Islet of Langerhans (tissue), 1 donor: Measurements from ENCODE around the gene MRPL18.
"Not testable (repeated sequence)": the region's sequence is repeated elsewhere in the genome, so short reads cannot be mapped to it uniquely, and the experiment has no call there.

Experiments
- FAIRE-seq: peaks from one replicate; lab custom pipeline; 2011; peaks lifted over from hg19 to GRCh38; lab: Jason Lieb, UNC

MRPL18 gene

DNA sequence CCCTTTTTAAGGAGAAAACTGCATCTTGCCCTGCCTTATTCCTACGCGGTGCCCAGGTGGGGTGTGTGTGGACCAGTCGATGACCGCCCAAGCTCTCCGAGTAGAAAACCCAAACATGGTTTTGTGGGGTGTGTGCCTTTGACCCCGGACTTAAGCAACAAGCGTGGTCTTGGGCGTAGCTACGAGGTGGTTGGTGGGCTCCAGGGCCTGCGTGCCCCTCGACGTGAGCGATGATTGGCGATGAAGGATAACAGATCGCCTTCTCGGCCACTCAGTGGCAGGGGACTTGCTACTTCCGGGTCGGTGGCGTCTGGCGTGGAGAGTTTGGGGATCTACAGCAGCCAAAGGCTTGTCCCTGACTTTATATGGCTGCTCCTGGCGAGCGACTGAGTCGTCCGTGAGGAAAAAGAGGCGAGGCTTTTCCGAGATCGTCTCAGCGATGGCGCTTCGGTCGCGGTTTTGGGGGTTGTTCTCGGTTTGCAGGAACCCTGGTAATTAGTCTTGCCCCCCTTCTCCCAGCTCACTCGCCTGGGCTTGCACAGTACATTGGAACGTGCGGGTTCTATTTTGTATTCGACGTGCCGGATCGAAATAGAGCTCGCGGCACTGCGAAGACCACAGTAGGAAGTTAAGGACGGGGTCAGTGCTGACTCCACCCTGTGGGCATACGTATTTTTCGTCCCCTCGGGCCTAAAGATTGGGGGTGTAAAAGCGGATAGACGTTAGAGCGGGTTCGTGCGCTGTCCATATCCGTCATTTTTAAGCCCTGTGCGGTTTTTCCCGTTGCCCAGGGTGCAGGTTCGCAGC is at the start of gene MRPL18:
TSS of gene MRPL18 (plus strand) at position 319 of the 807 bp plus-strand sequence. CDS start at position 440, 121 bp downstream.
- peak; percentile 33 for FAIRE-seq

DNA sequence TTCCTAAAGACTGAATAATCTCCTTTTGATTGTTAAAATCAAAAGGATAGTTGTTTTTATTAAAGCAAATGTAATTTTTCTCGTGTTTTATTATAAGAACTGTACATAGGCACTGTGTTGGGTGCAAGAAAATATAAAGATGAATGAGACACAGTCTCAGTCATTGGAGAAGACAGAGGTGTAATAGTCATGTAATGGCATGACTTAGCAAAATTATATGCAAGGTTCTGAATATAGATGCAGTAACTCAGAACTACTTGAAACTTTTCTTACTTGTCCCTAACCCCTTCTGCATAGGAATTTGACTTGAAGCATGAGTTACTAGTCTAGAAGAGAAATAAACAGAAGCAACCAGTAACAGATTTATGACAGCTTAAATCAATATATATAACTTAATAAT is 48.1 kb upstream of the MRPL18 start:
- FAIRE-seq, result peak; percentile 85

- FAIRE-seq, result no peak
These were observed 45.2 kb upstream of the MRPL18 start for GRCh38 chr6:159745081-159745480.

DNA sequence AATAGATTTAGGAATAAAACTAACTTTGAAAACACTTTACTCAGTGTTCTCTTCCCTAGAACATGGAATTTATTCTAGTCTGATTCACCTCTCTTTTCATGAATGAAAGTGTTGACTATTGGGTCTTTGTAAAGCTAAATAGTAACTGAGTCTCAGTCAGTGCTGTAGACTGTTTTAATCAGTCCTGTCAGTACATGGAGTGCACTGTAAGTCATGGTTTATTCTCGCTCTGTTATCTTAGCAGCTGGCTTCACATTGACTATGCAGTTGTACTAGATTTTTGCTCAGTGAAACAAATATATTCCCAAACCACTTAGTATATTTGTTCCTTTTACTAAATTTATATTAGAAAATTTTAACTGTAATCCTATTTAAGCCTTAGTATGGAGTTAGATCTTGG is 43.5 kb upstream of the MRPL18 start:
- FAIRE-seq, result no peak

DNA sequence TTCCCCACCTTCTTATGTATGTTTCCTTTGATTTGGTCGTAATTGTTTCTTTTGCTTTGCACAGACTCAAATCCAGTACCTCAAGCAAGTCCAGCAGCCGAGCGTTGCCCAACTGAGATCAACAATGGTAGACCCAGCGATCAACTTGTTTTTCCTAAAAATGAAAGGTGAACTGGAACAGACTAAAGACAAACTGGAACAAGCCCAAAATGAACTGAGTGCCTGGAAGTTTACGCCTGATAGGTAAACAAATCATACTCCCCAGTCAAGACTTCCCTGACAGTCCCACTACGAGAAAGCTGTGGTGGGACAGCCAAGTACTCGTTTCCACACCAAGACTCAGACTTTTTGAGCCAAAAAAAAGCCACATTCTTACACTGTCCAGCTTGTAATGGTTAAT is 42.1 kb upstream of the MRPL18 start:
- FAIRE-seq, result not testable (repeated sequence)

DNA sequence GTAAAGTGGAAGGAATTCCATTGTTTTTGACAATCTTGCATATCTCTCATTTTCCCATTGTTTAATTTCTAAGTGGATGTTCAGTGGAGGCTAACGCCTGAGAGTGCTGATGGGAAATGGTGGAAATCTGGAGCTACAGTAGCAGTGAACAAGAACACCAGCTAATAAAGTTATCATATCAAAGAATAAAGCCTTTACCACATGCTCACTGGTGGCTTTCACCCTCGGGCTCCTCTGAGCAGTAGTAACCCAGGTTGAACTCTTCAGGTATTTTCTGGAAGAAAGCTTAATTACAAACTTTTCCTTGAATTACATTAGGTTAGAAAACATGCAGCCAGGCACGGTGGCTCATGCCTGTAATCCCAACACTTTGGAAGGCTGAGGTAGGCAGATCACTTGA is 38.8 kb upstream of the MRPL18 start:
- FAIRE-seq, result no peak

DNA sequence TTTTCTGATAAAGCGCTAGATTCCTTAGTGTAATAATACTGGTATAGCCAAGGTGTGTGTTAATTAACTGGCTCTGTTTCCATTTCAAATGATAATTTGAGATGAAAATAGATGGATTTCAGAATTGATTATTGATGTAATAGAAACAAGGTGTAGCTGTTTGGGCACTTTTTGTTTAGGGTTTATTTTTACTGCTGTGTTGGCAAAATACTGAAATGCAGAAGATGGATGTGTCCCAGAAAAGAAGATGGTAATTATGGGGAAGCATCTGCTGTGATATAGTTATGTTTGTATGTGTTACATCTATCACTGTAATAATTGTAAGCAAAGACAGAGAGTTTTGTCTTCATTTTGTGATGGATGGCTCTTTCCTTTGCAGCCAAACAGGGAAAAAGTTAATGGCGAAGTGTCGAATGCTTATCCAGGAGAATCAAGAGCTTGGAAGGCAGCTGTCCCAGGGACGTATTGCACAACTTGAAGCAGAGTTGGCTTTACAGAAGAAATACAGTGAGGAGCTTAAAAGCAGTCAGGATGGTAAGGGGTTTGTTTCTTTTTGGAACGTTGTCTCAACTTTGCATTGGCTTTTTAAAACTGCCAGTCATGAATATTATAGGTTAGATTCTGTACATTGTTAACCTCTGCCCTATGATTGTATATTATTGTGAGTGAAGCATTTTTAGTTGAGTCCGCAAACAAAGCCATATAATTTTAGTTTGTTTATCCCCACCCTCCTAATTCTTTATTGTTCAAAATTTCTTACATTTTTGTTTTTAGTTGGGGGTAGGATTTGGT is 37.0 kb upstream of the MRPL18 start:
- FAIRE-seq, result peak; percentile 58

GRCh38 chr6:159754401-159754800 is 35.9 kb upstream of the MRPL18 start:
- FAIRE-seq, result no peak

GRCh38 chr6:159754959-159755914 is 35.0 kb upstream of the MRPL18 start:
- FAIRE-seq, result no peak

- FAIRE-seq, result no peak
These were observed 33.8 kb upstream of the MRPL18 start for GRCh38 chr6:159756508-159756907.

DNA sequence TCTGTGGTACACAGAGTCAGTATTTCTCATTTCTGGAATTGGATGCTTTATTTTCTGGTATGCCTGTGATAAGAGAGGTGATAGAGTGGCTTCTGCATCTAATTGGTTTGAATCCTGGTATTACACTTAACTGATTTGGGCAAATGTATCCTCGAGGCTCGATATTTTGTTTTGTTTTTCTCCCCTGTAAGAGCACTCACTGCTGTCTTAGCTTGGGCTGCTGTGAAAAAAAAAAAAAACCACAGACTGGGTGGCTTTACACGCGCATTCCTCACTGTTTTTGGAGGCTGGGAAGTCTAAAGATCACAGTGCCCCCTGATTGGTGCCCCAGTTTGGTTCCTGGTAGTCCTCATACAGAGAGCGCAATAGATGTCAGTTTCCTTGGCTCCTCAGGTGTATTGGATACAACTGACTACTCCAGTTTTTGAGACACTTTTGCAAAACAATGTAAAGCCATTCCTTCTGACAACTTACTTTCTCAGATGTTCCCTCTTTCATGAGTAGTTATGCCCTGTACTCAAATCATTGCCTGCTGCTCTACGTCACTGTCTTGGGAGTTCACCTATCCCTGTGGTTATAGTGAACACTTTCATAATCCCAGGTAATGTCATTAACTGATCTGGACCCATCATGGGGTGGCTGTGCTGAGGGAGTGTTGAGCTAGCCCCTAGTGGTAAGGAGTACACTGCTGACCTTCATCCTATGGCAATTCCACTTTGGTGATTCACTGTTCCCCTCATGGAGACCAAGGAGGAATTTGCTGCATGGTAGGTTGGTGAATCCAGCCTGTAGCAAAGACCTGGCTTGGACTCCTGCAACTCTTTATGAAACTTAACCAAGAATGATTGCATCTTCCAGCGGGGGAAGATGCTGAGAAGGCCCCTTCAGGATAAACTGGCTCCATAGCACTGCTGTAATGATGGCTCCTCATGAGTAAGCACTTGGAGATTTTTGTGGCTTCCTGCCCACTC is 32.0 kb upstream of the MRPL18 start:
- FAIRE-seq, result no peak

GRCh38 chr6:159759645-159760044 is 30.6 kb upstream of the MRPL18 start:
- FAIRE-seq, result no peak

DNA sequence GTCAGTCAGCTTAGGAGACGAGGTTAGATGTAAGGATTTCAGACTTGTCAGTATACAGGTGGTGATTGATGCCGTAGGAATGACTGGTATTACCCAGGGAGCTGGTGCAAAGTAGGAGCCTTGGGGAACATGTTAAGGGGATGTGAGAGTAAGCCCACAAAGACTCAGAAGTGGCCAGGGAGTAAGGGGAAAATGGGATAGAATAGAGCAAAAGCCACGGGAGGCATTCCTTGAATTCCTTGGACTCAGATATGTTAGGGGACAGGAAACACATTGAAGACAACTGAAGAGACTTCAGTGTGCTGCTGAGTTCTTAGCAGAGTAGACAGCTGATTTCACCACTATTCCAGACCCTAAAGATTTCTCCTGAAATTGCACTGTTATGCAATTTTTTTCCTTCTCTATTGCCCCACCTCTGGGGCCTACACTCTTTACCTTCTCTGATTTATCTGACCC is 29.6 kb upstream of the MRPL18 start:
- no peak for FAIRE-seq

DNA sequence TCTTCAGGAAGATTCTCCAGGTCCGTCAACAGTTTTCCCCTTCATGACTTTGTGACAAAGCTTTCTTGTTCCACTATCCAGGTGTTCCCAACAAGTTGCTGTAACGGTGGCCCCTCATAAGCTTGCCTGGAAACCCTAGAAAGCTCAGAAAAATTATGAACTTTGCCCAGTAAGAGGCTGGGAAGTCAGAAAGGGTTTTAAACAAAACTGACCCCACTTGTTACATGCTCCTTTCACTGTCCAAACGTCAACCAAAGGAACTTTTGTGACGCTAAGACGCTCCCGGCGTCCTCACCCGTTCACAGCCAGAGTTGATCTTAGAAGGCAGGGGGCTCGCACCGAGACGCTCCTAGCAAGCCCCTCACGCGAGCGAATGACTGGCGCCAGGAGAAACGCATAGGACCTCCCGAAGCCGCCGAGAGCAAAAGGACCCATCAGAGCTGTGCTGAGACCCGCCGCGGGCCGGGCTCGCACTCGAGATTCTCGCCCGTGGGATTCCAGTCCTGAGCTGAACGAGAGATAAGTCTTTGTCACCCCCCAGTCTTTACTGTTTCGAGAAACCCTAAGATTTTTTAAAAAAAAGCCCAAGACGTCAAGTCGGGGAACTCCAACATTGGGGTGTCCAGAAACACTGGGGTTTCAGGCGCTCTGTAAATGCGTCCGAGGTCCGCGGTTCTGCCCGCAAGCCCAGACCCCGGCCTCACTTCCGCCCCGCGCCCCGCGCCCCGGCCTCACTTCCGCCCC is 29.0 kb upstream of the MRPL18 start:
- no peak for FAIRE-seq

- no peak for FAIRE-seq
These were observed 28.2 kb upstream of the MRPL18 start, which contains the start of gene ACAT2 for GRCh38 chr6:159761873-159762680. Gene ACAT2, plus strand, starts transcription at chr6:159762045. Its CDS starts 43 bp downstream, at chr6:159762088.

GRCh38 chr6:159762681-159763293 is 27.5 kb upstream of the MRPL18 start:
- FAIRE-seq, result no peak

- FAIRE-seq, result no peak
These were observed 23.4 kb upstream of the MRPL18 start for GRCh38 chr6:159766906-159767305.

GRCh38 chr6:159769470-159769869 is 20.8 kb upstream of the MRPL18 start:
- no peak for FAIRE-seq

DNA sequence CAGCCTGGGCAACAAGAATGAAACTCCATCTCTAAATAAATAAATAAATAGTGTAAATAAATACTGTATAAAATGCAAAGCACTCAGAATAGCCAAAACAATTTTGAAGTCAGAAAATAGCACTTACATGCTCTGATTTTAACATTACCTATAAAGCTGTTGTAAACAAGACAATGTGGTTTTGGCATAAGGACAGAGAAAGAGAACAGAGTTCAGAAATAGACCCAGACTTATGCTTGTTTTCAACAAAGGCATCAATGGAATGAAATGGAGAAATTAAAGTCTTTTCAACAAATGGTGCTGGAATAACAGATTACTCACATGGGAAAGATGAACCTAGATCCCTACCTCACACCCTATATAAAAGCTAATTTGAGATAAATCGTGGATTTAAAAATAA is 18.1 kb upstream of the MRPL18 start:
- FAIRE-seq, result no peak
